Stimulated activated CD4-positive, alpha-beta T cell treated with anti-CD3 and anti-CD28 coated beads, Interleukin-12 subunit alpha, Interleukin-12 subunit beta, amount 100 ng/mL, for 48 hours (primary cell): Measurements from ENCODE around the gene TBC1D24.

ENCODE experiments used
- DNase-seq, 3 donors: peaks; one replicate each; pipeline ENCODE4 v3.0.0-alpha.2; 2020; ENCODE audit warnings: low read depth in 2 of 3, low spot score in 1 of 3

Gene TBC1D24

DNA sequence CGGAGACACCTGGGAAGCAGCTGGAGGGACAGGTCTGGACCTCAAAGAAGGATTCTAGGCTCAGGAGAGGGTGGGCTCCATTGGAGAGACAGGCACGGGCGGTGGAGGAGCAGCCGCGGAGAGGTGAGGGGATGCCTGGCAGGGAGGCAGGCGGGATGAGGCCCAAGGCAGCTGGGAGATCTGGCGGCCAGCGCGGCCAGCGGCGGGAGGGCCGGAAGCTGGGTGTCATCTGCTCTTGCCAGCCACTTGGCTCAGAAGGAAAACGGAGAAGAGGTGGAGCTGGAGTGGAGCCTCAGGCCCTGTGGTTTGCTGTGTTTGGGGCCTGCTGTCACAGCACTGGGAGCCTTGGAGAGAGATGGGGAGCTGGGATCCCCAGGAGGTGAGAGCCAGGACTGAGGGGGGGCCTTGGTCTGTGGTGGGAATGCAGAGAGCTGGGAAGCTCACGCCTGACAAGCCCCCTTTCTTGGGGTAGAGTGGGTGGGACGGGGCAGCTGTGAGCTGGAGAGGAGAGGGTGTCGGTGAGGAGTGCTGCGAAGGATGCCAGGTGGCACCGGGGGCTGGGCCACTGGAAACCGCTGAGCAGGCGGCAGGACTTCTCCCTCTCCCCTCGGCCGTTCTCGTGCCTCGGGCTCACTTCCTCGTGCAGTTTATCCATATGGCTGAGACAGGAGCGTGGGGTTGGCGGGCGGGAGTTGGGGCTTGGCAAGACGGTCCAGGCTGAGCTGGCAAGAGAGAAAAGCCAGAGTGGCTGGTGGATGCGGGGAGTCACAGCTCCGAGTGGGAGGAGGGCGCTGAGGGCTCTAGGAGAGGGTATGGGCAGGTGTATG, 8.0 kb downstream of the TBC1D24 start:
- DNase-seq: no peak

DNA sequence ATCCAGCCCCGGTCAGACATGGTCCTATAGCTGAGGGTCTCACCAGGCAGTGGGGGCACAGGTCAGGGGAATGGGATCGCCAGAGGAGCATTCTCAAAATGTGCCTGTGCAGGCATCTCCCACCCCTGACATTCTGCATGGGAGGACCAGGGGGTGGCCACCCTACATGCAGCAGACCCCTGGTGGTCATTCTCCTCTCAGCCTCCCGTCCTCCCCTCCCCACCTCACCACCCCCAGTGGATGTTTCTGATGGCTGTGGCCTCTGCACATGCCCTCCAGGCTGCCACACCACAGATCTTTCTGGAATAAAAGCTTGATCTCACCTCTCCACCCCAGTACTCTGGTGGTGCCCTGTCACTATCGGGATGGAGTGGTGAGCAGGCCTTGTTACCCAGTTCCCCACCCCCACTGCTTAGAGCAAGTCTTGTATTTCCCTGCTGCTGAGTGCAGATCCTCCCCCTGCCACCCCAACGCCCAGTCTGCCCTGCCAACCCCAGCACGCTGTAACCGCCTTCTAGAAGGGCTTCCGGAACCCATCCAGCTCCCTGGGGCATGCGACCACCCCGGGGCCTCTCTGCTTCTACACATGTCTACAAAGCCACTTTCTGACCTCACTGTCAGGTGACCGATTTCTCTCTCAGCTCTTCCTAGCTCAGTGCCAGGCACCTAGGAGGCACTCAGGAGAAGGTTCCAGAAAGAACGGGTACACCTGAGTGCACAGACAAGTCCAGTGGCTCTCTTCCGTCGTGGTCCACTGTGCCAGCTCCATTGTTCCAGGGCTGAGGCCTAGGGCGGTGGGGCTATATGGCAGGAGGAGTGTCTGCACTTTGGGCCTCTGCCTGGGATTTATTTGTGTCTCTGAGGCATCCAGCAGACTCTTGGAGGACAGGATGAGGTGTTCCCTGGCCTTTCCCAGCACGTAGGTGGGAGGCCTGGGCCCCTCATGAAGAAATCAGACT, 9.3 kb downstream of the TBC1D24 start:
- no peak for DNase-seq

DNA sequence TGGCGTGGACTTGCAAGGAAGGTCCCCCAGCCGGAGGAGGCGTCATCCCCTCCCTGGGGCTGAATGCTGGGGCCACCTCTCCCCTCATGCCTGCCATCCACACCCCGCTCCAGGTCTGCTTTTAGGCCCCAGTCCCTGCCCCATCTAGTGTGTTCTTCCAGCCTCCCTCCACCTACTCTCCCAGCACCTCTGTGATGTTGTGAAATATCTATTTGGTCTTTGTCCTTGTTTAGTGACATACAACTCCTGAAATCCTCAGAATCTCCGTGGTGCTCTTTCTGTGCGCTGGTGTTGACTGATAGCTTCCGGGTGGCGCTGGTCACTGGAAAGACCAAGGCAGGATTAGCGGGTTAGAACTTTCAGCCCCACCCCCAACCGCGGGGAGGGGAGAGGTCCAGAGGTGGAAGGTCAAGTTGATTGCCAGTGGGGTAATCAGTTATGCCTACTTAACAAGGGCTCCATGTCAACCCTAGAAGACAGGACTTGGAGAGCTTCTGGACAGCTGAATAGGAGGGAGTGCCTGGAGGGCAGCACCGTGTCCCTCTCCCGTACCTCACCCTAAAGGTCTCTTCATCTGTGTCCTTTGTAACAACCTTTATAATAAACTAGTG, 10.1 kb downstream of the TBC1D24 start:
- DNase-seq: no peak

DNA sequence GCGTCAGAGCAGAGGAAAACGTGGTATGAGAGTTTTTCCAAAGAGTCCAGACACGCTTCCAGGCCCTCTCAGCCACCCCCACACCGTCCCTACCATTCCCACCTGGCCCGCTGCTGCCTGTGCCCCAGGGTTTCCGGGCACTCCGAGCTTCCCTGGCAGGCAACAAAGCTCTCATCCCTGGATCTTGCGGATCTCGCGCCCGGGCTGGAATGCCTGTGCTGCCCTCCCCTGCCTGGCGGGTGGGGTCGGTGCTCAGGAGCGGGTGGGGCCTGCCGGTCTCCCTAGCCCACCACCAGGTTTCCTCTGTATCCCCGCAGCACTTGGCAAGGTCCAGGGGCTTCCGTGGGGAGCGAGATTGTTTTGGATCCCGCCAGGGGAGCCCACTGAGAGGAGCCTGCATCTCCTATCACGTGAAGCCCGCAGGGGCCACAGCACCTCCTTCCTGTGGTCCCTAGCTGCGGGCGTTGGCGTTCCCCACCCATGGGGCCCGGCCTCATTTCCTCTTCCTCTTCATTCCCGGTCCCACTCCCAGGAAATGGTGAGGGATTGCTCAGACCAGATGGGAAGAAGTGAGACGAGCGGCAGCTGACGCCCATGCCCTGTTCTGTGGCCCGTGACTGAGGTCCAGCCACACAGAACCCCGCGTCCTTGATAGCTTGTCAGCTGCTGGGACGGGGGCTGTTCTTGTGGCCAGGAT, 11.0 kb downstream of the TBC1D24 start:
- DNase-seq: no peak

DNA sequence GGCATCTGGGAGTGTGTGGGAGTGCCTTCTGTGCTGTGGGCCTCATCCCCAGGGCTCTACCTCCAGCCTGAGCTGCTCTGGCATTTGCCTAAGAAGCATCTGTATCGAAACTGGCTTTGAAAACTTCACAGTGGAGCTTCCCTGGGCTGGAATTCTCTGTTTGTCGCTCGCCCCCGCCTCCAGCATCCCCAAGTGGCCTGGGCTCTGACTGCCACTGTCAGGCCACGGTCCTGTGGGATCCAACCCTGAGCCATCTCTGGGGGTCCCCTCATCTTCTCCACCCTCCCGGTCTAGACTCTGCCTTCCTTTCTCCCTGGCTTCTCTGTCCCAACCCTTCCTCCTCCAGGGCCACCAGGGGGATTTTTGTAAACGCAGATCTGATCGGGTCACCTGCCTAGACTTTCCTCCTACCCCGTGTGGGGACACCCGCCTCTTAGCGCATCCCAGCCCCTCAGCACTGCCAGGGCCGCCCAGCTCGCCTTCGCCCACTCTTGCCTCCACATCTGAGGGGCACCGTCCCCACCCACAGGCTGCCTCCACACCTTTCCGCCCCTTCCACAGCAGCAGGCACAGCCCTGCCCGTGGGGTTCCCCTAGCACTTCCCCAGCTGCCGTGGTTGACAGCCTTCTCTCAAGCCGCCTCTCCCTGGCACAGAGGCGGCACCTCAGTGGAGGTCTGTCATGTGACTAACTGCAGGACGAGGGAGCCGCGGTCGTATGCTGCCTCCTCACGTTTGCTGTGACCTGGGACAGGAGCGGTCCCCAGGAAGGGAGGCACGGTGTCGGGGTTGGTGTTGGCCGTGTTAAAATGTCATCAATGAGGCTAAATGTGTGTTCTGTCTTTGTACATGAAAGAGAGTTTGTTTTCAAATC, 12.0 kb downstream of the TBC1D24 start:
- DNase-seq: peak; percentile 53 to 65 (median 54)

DNA sequence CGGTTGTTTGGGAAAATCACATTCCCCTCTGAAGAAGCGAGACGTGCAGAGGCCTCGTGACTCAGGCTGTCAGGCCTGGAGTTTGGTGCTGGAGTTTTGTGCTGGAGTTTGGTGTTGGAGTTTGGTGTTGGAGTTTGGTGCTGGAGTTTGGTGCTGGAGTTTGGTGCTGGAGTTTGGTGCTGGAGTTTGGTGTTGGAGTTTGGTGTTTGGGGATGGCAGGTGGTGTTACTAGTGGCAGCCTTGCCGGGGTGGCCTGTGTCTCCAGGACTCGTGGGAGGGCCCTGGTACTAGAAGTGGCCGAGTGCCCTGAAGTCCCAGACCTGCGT, 12.6 kb downstream of the TBC1D24 start:
- DNase-seq: no peak

DNA sequence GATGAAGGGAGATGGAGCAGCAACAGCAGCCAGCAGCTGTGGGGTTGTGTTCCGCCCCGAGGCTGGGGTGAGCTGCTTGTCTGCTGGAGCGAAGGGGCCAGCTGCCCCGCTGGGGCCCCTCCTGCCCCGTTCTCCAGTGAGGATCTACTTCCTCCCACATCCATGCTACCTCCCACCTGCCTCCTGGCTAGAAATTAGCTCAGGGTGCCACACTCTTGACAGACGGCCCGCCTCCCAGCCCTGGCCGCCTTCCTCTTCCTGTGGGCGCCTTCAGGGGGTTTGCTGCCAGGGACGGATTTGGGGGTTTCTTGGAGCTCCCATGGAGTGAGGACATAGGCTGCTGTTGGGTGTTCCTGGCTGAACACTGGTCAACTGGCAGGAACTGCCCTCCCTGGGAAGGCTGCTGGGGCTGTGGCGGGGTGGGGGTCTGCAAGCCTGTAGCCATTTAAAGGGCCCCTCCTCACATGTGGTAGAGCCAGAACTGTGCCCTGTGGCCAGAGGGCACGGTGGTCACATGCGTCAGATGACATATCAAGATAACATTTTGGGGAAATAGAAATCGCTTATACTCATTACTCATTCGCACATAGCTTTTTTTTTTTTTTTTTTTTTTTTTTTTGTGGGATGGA, 13.1 kb downstream of the TBC1D24 start:
- no peak for DNase-seq

DNA sequence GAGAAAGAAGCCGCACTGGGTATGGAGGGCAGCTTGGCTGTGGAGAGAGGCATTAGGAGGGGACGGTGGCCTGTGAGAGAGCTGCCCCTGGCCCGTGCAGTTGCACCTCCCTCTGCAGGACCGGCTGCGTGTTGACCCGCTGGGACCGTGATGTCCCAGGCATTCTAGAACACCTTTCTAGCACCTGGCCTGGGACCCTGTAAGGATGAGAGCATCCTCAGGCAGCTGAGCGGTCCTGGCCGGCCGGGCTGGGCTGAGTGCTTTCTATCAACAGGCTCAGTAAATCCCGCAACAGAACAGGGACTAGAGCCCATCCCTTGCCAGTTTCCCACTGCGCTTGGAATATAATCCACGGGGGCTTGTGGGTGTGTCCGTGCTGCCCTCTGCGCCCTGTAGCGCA, 14.7 kb downstream of the TBC1D24 start:
- no peak for DNase-seq

DNA sequence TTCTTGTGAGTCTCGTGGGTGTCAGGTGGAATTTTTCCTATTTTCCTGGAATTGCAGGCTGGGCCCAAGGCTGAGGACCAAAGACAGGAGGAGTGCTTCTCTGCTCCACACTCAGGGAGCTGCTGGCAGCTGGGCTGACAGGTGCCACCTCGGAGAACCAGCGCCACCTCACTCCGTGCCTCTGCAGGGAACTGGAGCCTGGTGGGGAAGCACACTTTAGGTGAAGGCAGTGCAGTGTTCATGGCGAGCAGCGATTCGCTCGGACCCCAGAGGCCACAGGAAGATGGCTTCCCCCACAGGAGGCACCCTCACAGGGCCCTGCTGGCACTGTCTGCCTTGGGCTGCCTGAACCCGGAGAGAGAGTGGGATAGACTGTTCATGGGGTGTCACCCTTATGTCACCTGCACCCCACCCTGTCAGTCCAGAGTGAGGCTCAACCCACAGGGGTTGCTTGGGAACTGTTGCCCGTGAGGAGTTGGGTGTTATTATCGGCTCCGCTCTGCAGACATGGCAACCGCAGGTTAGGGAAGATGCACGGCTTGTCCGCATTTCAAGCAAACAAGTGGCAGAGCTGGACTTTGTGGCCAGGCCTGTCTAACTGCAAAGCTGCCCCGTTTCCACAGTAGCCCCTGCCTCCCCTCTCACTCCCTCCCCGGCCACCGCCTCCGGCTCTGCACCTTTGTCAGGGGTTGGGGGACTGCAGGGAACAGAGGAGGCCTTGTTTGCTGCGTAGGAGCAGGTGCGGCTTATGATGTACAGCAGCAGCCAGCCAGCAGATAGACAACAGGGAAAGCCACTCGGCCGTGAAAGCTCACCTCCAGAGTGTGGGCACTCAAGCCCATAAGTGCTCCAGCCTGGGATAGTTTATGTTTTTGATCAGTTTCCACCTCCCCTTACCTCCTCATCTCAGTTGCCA, 15.5 kb downstream of the TBC1D24 start:
- DNase-seq: no peak

DNA sequence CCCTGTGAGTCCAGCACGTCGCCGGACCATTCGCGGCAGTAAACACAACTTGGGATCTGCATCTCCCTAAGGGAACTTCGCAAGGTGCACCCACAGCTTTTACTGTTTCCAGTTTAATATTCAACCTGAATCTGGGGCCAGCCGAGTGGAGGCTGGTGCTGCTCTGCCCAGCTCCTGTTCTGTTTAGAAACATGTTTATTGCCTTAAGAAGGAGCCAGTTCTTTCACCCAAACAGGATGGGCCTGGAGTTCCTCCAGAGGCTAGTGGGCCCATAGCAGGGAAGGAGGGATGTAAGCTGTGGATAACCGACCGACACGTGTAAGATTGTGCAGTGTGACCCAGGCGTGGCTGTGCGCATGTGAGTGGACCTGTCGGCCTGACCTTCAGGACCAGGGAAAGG, 17.4 kb downstream of the TBC1D24 start:
- no peak for DNase-seq

DNA sequence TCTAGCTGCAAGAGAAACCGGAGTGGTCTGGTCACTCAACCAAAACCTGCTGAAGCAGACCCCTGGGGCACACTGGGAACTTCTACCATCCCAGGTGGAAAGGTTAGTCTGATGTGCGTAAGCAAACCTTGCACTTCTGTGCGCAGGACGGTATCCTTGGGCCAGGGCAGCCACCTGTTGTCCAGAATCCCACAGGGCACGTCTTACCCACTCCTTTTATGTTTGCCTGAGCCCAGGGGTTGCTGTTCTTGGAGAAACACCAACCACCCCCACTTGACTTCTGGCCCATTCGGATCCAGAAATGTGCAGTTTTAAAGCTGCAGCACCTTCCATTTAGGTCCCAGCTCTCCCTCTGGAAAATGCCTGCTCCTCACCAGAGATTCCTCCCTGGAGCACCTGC, 18.7 kb downstream of the TBC1D24 start:
- DNase-seq: no peak

DNA sequence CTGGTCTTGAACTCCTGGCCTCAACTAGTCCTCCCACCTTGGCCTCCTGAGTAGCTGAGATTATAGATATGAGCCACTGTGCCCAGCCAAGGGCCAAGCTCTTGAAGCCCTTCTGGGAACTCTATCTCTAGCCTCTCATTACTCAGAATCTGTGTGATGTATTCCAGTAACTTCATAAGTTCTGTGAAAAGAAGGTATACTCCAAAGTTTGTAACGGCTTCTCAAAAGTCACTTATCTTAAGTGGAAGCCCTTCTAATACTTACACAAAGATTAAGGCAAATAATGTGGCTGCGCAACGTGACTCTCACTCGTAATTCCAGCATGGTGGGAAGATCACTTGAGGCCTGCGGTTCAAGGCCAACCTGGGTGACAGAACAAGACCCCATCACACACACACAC, 19.7 kb downstream of the TBC1D24 start:
- DNase-seq: no peak

DNA sequence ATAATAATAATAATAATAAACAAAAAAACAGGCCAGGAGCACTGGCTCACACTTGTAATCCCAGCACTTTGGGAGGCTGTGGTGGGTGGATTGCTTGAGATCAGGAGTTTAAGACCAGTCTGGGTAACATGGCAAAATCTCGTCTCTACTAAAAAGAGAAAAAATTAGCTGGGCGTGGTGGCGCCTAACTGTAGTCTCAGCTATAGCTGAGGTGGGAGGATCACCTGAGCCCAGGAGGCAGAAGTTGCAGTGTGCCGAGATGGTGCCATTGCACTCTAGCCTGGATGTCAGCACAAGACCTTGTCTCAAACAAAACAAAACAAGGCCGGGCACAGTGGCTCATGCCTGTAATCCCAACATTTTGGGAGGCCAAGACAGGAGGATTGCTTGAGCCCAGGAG, 20.1 kb downstream of the TBC1D24 start:
- DNase-seq: no peak

DNA sequence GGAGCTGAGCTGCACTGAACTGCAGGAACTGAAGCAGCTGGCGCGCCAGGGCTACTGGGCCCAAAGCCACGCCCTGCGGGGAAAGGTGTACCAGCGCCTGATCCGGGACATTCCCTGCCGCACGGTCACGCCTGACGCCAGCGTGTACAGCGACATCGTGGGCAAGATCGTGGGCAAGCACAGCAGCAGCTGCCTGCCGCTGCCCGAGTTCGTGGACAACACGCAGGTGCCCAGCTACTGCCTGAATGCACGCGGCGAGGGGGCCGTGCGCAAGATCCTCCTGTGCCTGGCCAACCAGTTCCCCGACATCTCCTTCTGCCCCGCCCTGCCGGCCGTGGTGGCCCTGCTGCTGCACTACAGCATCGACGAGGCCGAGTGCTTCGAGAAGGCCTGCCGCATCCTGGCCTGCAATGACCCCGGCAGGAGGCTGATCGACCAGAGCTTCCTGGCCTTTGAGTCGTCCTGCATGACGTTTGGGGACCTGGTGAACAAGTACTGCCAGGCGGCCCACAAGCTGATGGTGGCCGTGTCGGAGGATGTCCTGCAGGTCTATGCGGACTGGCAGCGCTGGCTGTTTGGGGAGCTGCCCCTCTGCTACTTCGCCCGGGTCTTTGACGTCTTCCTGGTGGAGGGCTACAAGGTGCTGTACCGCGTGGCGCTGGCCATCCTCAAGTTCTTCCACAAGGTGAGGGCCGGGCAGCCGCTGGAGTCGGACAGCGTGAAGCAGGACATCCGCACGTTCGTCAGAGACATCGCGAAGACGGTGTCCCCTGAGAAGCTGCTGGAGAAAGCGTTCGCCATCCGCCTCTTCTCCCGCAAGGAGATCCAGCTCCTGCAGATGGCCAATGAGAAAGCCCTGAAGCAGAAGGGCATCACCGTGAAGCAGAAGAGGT, 21.5 kb downstream of the TBC1D24 start:
- DNase-seq: no peak

DNA sequence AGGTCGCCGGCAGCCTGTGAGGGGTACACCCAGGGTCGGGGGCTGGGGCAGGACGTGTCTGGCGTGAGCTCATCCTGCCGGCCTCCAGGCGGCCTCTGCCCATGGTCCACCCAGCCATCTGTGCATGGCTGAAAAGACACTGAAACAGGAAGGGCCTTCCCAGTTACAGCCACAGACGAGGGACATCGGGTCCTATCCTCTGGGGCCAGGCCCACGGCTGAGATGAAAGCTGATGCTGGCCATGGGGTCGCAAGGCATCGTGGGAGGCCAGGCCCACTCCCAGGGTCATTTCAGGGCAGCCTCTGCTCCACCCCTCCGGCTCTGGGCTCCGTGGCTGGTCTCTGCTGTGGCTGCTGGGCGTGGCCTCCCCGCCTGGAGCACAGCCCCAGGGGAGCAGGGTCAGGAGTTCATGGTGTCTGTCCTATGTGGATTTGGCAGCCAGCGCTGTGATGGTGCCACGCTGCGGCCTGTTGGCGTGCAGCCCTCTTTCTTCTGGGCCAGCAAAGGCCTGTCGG, 22.2 kb downstream of the TBC1D24 start:
- DNase-seq: no peak

DNA sequence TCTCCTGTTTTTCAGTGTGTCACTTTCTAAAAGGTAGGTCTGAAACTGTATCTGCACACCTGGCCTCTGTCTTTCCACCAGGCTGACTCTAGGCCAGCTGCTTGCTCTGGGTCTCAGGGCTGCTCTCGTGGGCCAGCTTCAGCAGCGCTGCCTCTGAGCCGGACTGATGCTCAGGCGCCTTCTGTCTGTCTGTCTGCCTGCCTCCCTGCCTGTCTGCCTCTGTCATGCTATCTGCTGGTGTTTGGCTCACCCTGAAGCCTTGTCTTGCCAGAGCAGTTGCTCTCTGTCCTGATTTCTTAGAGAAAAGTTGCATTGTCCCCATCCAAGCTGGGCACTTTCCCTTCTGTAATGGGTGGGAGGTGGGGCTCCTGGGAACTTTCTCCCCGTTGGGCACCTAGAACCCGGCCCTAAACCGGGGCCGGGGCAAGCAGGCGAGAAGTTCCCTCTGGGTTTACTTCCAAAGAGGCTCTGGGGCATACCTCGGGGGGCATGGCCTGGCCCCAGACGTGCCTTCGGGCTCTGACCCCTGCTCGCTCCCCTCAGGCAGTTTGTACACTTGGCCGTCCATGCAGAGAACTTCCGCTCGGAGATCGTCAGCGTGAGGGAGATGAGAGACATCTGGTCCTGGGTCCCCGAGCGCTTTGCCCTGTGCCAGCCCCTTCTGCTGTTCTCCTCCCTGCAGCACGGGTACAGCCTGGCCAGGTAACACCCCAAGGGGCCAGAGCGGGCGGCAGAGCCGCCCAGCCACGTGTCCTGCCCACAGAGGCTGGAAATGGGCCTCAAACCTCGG, 23.0 kb downstream of the TBC1D24 start:
- no peak for DNase-seq
